ENCODE measurements around the gene ACER2. TPM values are rescaled to one million over a fixed set of nuclear protein-coding genes. Genes with fewer than 3 reads are reported as not detected.

ACER2 gene
- total and polyA plus RNA-seq, 11 donors = 0.95 to 4.5 (median 3.7) TPM

GRCh38 chr9:19486803-19487202 is 78.0 kb downstream of the ACER2 start:
- Histone ChIP-seq H3K36me3 (no peaks in the 10 kb centered on the region), H3K27me3 (peaks cover 0 to 3% (median 0%) of the 10 kb centered on the region in 9 donors), H3K9me3 (no peaks in the 10 kb centered on the region), H3K4me3 (no peak overlapping the region), H3K4me1 (no peaks in the 10 kb centered on the region), H3K27ac (no peak overlapping the region)
- TF ChIP-seq CTCF (IDR thresholded peaks at IDR 0.05) (no peak), POLR2A (IDR thresholded peaks at IDR 0.05) (no peak)
- no peak for DNase-seq
- WGBS, 4 donors = 92 to 97% (median 93%) methylated on average over 3 of the region's 3 CpGs
- intact Hi-C loops (cut with DNase I) = loop anchor here in 1 of 10 donors (10.0 kb wide), 1 partner anchor 438 kb away; no protein-coding TSS in a partner anchor
- no peak for ATAC-seq

GRCh38 chr9:19488721-19489120 is 79.9 kb downstream of the ACER2 start:
- intact Hi-C loops (cut with DNase I) = loop anchor here in 1 of 10 donors (10.0 kb wide), 1 partner anchor 436 kb away; no protein-coding TSS in a partner anchor
- Histone ChIP-seq H3K27ac (no peak overlapping the region), H3K27me3 (no peaks in the 10 kb centered on the region), H3K9me3 (no peaks in the 10 kb centered on the region), H3K4me1 (peaks cover 0 to 15% (median 4%) of the 10 kb centered on the region in 12 donors), H3K4me3 (no peak overlapping the region), H3K36me3 (no peaks in the 10 kb centered on the region)
- TF ChIP-seq CTCF (IDR thresholded peaks at IDR 0.05) (no peak), POLR2A (IDR thresholded peaks at IDR 0.05) (no peak)
- WGBS, 4 donors = 50 to 76% (median 62%) methylated on average over 2 of the region's 2 CpGs
- ATAC-seq (no peak), DNase-seq (no peak)

- WGBS, 4 donors = 91 to 94% (median 92%) methylated on average over 8 of the region's 8 CpGs
- DNase-seq (no peak), ATAC-seq (no peak)
- Histone ChIP-seq H3K9me3 (no peaks in the 10 kb centered on the region), H3K27me3 (no peaks in the 10 kb centered on the region), H3K36me3 (no peaks in the 10 kb centered on the region), H3K4me1 (peaks cover 0 to 16% (median 4%) of the 10 kb centered on the region in 12 donors), H3K27ac (no peak overlapping the region), H3K4me3 (no peak overlapping the region)
- no peak for TF ChIP-seq POLR2A (IDR thresholded peaks at IDR 0.05)
- TF ChIP-seq CTCF (IDR thresholded peaks at IDR 0.05) = no peak
- intact Hi-C loops (cut with DNase I) = loop anchor here in 5 of 10 donors (5.0 to 10.0 kb wide), 5 partner anchors 155 to 1625 kb away; no protein-coding TSS in a partner anchor
Measured at GRCh38 chr9:19490269-19490668, 81.5 kb downstream of the ACER2 start.

- Histone ChIP-seq H3K4me3 (no peak overlapping the region), H3K27ac (no peak overlapping the region), H3K36me3 (no peaks in the 10 kb centered on the region), H3K9me3 (no peaks in the 10 kb centered on the region), H3K27me3 (no peaks in the 10 kb centered on the region), H3K4me1 (peaks cover 0 to 16% (median 4%) of the 10 kb centered on the region in 12 donors)
- no peak for DNase-seq
- intact Hi-C loops (cut with DNase I) = loop anchor here in 5 of 10 donors (5.0 to 10.0 kb wide), 5 partner anchors 154 to 1624 kb away; no protein-coding TSS in a partner anchor
- TF ChIP-seq POLR2A (IDR thresholded peaks at IDR 0.05) = no peak
- no peak for TF ChIP-seq CTCF (IDR thresholded peaks at IDR 0.05)
- ATAC-seq = no peak
Measured at GRCh38 chr9:19490828-19491227, 82.0 kb downstream of the ACER2 start.
